Limb (tissue), 2 donors: Measurements from ENCODE around the gene CDHR3.

Source experiments
- DNase-seq, 2 donors: peaks; one replicate each; pipeline ENCODE4 v3.0.0-alpha.2; 2016; ENCODE audit errors: extremely low spot score in 2 of 2

Gene CDHR3

DNA sequence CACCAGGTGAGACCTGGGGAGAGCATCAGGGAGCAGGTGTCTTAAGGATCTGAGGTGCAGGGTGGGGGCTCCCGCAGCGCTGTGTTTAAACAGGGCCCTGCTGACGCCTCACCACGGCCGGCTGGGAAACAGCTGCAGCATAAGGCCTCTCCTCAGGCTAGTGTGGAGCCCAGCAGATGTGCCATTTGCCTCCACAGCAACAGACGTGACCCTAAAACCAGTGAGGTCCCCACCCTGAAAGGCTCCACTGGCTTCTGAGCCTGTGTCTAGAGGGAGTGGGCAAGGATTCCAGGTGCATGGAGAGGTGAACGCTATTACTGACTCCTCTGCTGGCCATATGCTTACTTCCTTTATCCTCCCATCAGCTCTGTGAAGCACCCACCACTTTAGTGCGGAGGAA, 101.3 kb downstream of the CDHR3 start:
- peak in 1 of 2 donors; percentile 40 for DNase-seq

DNA sequence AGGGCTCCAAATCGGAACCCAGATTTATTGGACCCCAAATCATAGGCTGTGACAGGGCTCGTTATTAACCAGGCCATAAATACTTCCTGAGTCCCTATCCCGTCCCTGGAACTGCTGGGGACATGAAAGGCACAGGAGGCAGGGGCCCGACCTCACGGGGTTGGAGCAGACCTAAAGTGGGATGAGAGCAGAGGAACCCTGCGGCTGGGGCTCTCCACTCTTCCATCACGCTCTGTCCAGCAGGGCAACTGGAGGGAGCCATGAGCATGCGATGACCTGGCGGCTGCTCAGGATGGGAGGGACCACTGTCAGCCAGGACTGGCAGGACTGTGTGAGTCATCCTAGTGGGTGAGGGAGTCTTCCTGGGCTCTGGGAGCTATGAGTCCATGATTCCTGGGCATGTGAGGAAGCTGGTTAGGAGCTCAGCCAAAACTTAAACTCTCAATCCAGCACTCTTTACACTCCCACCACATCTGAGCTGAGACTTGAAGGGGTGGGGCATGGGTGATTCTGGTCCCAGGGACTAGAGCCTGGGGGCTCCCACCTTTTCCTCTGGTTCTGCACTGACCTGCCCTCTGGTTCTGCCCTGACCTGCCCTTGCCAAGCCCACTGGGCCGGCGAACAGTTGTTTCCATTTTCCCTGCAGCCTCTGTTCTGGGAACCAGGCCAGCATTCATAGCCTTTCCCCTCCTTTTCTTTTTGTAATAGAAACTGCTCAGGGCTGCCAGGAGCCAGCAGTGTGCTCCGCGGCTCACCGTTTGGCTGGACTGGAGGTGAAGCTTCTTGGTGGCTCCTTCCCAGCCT, 101.9 kb downstream of the CDHR3 start:
- peak; percentile 79 to 80 for DNase-seq

- peak in 1 of 2 donors; percentile 38 for DNase-seq
These were observed 102.8 kb downstream of the CDHR3 start for GRCh38 chr7:106065575-106066500.

- DNase-seq: no peak
These were observed 104.6 kb downstream of the CDHR3 start for GRCh38 chr7:106067678-106068077.

GRCh38 chr7:106068538-106068961, 105.5 kb downstream of the CDHR3 start:
- no peak for DNase-seq

DNA sequence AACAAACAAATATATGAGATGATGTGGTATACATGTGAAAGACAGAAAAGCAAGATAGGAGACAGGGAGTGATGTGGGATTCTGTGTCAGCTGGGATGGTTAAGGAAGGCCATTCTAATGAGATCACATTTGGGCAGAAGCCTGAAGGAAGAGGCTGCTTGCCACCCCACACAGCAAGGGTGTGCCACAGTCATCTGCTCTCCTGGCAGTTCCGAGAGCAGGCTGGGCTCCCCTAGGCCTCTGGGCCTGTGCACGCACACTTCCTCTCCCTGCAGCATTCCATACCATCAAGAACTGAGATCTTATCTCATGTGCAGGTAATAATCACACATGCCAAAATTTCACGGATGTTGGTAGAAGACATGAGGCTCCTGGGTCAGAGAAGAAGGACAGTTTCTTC, 105.9 kb downstream of the CDHR3 start:
- peak in 1 of 2 donors; percentile 21 for DNase-seq

- DNase-seq: no peak
These were observed 106.6 kb downstream of the CDHR3 start for GRCh38 chr7:106069471-106070200.

DNA sequence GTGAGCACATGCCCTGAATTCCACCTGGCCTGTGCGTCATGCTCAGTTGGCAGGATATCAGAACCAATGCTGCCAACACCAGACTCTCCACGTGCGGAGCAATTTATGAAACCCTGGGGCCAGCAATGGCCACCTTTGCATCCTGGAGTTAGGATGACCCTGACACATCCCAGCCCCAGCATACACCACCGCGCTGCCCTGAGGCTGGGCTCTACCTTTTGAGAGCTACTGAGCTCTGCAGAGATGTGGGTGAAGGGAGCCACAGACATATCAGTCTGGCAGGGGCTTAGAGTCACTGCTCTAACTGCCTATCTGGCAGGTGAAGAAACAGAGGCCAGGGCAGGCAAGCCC, 107.1 kb downstream of the CDHR3 start:
- peak in 1 of 2 donors; percentile 29 for DNase-seq

DNA sequence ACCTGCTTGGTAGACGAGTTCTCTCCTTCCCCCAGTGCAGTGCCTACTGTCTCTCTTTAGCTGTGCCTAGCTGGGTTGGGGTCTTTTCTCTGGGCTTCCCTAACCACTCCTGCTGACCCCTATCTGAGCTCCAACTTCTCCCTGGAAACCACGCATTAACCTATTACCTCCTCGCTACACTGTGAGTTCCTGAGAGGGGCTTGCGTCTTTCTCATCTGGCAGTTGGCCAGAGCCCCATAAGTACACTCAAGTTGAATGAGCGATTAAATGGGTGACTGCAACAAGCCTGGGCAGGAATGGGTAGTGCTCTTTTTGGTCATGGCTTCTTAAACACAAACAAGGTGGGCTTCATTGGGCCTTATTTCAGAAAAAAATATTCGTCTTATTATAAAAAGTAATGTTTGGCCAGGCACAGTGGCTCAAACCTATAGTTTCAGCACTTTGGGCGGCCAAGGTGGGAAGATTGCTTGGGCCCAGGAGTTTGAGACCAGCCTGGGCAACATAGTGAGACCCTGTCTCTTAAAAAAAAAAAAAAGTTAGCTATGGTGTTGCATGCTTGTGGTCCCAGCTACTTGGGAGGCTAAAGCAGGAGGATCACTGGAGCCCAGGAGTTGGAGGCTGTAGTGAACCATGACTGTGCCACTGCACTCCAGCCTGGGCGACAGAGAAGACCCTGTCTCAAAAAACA, 107.6 kb downstream of the CDHR3 start:
- DNase-seq: peak in 1 of 2 donors; percentile 23

- peak in 1 of 2 donors; percentile 22 for DNase-seq
These were observed 108.4 kb downstream of the CDHR3 start for GRCh38 chr7:106071356-106071998.

GRCh38 chr7:106071999-106072714, 109.1 kb downstream of the CDHR3 start:
- peak in 1 of 2 donors; percentile 26 for DNase-seq

- no peak for DNase-seq
These were observed 109.6 kb downstream of the CDHR3 start for GRCh38 chr7:106072715-106073091.

DNA sequence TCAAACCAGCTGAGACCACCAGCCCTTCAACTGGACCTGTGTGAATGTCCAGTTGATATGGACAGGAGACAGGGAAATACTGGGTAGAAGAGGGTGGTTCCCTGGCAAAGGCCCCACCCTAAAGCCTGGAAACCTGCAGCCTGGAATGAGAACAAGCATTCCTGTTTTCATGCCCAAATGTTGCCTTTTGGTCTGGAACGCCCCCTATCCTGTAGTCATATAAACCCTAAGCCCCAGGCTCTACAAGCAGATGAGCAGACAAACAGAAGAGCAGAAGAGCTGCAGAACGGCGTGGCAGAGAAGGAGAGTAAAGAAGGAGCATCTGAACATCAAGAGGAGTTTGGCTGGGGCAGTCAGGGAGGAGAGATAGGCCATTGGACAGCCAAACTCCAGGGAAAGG, 110.6 kb downstream of the CDHR3 start:
- no peak for DNase-seq

DNA sequence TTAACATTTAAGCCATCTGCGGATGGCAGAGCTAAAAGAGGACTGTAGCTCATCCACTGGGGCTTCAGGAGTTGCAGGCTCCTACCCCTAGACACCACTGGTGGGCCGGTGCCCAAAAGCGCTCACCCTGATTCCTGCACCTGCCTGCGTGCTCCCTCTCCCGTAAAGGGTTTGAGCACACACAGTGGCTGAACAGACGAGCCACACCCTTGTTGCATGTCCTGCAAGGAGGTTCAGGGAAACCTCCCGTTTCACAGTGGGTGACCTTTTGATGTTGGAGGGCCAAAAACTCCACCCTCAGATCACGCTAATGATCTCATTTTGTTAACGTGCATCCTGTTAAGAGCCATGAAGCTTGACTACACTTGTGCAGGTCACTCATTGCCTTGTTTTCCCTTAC, 111.2 kb downstream of the CDHR3 start:
- DNase-seq: no peak

- no peak for DNase-seq
These were observed 112.9 kb downstream of the CDHR3 start for GRCh38 chr7:106075937-106076336.

DNA sequence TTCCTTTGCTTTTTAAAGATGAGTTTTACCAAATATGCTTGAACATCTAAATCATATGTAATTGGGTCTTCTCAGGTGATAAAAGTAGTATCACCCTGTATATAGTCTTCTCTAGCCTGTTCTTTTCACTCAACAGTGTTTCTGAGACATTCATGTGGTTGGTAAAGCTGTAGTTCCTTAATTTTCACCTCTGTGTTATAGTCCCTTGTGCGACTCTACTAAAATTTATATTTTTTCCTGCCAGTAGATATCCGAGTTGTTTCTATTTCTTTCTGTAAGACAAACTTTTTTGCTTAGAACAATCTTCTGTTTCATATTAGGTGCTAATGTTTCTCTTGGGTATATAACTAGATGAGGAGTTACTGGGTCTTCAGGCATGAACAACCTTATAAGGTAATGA, 113.5 kb downstream of the CDHR3 start:
- DNase-seq: no peak

DNA sequence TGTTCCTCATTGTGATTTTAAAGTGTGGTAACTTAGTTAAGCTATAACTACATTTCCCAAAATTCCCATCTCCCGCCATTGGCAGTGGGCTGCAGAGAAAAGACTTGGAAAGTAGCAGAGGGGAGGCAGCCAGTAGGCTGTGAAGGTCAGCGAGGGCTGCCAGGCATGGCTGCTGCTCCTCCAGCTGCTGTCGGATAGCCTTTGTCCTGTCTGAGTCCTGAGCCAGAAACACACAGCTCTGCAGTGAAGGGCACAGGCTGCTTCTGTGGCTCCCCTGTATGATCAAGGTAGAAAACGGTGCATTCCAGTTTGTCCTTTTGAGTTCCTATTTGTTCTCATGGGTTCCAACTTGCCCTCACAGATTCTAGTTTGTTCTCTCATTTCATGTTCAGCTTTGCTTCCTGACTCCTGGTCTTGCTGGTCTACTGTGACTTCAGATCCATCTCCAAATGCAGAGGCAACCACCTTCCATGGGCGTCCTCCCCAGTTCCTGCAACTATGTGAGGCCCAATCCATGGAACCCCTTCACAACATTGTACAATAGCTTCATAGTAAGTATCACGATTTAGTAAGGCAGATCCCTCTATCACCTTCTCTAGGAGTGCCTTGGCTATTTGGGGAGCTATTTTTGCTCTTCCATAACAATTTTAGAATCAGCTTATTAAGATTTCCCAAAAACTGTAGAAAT, 117.4 kb downstream of the CDHR3 start:
- no peak for DNase-seq

- DNase-seq: no peak
These were observed 119.2 kb downstream of the CDHR3 start for GRCh38 chr7:106082087-106082854.
